HEK293T (cell line): ENCODE results near the gene UBTD1.

Source experiments
- BHLHE40 ChIP-seq: fragments of 450-650 bp; IDR thresholded peaks from 2 replicates; pipeline ENCODE4 v1.6.1; 2016; ENCODE audit warnings: mild to moderate bottlenecking, moderate library complexity, borderline replicate concordance
- CTBP1 ChIP-seq: fragments of 450-650 bp; IDR thresholded peaks from 2 replicates; pipeline ENCODE4 v1.6.1; 2016; ENCODE audit warnings: borderline replicate concordance
- ELF4 ChIP-seq: fragments of 450-650 bp; IDR thresholded peaks from 2 replicates; pipeline ENCODE4 v1.6.1; 2017; ENCODE audit warnings: antibody characterized with exemption
- FOXA1 ChIP-seq: fragments of 450-650 bp; IDR thresholded peaks from 2 replicates; pipeline ENCODE4 v1.6.1; 2016; ENCODE audit warnings: mild to moderate bottlenecking
- FOXM1 ChIP-seq: fragments of 450-650 bp; IDR thresholded peaks from 2 replicates; pipeline ENCODE4 v1.6.1; 2017; ENCODE audit warnings: mild to moderate bottlenecking, borderline replicate concordance
- HDGF ChIP-seq: fragments of 450-650 bp; IDR thresholded peaks from 2 replicates; pipeline ENCODE4 v1.6.1; 2017; ENCODE audit warnings: antibody characterized with exemption, borderline replicate concordance
- L3MBTL2 ChIP-seq: fragments of 450-650 bp; conservative IDR thresholded peaks from 2 replicates; pipeline ENCODE4 v1.6.1; 2016; ENCODE audit warnings: mild to moderate bottlenecking
- LEF1 ChIP-seq: fragments of 450-650 bp; IDR thresholded peaks from 2 replicates; pipeline ENCODE4 v1.6.1; 2017; ENCODE audit warnings: mild to moderate bottlenecking, borderline replicate concordance
- NFRKB ChIP-seq: fragments of 450-650 bp; IDR thresholded peaks from 2 replicates; pipeline ENCODE4 v1.6.1; 2016; ENCODE audit warnings: mild to moderate bottlenecking, moderate library complexity
- SP1 ChIP-seq: fragments of 450-650 bp; IDR thresholded peaks from 2 replicates; pipeline ENCODE4 v1.6.1; 2017
- SUZ12 ChIP-seq: fragments of 450-650 bp; IDR thresholded peaks from 2 replicates; pipeline ENCODE4 v1.6.1; 2016; ENCODE audit warnings: mild to moderate bottlenecking
- ZNF384 ChIP-seq: fragments of 450-650 bp; IDR thresholded peaks from 2 replicates; pipeline ENCODE4 v1.6.1; 2016
- TF ChIP-seq, protein P1 (sequence below): fragments of 450-650 bp; IDR thresholded peaks from 2 replicates; pipeline ENCODE4 v1.6.1; 2016

DNA sequence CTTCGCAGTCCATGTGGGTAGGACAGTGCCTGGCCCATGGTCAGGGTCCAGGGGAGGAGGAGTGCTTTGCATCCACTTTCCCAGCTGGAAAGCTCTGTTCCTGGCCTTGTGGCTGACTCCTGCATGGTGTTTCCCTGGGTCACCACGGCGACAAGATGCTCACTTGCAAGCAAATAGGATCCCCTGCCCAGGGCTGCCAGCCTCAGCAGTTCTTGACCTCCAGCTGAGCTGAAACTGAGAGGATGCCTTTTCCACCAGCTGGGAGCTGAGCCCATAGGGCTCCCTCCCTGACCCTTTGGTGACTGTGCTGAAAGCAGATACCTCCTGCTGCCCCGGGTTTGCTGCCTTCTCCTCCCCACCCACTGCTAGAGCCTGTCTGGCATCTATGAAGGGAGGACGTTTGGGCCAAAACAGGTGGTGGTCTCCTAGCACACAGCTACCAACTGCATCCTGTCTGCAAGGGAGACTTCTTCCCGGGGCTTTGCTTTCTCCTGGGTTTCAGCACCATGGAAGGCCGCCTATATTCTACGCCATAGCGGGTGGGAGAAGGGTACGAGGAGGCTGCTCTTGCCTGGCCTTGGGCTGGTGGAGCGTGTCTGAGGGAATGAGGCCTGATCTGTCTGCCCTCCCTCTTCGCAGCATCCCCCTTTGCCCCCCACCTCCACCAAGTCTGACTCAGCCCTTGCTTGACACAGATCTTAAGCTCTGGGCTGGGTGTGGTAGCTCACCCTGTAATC is 34.4 kb downstream of the UBTD1 start:
- no peak for TF ChIP-seq ELF4
- TF ChIP-seq LEF1: no peak
- no peak for TF ChIP-seq SP1
- no peak for TF ChIP-seq NFRKB
- TF ChIP-seq FOXM1: no peak
- no peak for TF ChIP-seq FOXA1
- TF ChIP-seq, protein P1, sequence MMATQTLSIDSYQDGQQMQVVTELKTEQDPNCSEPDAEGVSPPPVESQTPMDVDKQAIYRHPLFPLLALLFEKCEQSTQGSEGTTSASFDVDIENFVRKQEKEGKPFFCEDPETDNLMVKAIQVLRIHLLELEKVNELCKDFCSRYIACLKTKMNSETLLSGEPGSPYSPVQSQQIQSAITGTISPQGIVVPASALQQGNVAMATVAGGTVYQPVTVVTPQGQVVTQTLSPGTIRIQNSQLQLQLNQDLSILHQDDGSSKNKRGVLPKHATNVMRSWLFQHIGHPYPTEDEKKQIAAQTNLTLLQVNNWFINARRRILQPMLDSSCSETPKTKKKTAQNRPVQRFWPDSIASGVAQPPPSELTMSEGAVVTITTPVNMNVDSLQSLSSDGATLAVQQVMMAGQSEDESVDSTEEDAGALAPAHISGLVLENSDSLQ: no peak
- TF ChIP-seq CTBP1: no peak
- TF ChIP-seq ZNF384: no peak
- TF ChIP-seq BHLHE40: no peak
- TF ChIP-seq HDGF: no peak
- TF ChIP-seq L3MBTL2: no peak
- no peak for TF ChIP-seq SUZ12
